A549 (cell line): ENCODE data around the gene ABCA1. TPM values are rescaled to one million over a fixed set of nuclear protein-coding genes. Genes with fewer than 3 reads are reported as not detected.

ENCODE experiments used
- ATAC-seq, 2 experiments: fragments of 200-7000 bp in 1 of 2; fragments of >200 bp in 1 of 2; cut with Nextera tagmentation in 1 of 2; cut with Tn5 transposase in 1 of 2; 3 replicates each; pipeline versions ENCODE4 v1.8.0 to v1.9.1; 2018 to 2020; ENCODE audit warnings: mild to moderate bottlenecking in 1 of 2, moderate library complexity in 1 of 2
- CTCF ChIA-PET: fragments of 300-600 bp; sonication (Branson Sonifier 250); formaldehyde crosslinking; extraction: SDS; loops from one replicate; lab custom pipeline; 2021; ENCODE audit warnings: antibody characterized with exemption, inconsistent platforms; lab: Yijun Ruan, JAX
- POLR2A ChIA-PET: fragments of 350-600 bp; formaldehyde crosslinking; extraction: SDS; loops from one replicate; lab custom pipeline; 2021; ENCODE audit warnings: antibody characterized with exemption, inconsistent platforms; lab: Yijun Ruan, JAX
- DNase-seq, 2 experiments: peaks; one replicate each; pipeline versions ENCODE4 v3.0.0 to v3.0.0-alpha.2; 2011 to 2016; ENCODE audit warnings: low read depth in 1 of 2, low spot score in 1 of 2
- FAIRE-seq: peaks from 2 replicates; lab custom pipeline; 2011; peaks lifted over from hg19 to GRCh38; lab: Jason Lieb, UNC
- H3K27ac ChIP-seq, 2 experiments: fragments of >200 bp; sonication (Bioruptor Twin); formaldehyde crosslinking; 3 replicates each; pipeline ENCODE4 v1.5.1; 2016 to 2017
- H3K4me1 ChIP-seq: fragments of >200 bp; sonication (Bioruptor Twin); formaldehyde crosslinking; 3 replicates; pipeline ENCODE4 v1.6.1; 2016
- H3K4me2 ChIP-seq: fragments of >200 bp; sonication (Bioruptor Twin); formaldehyde crosslinking; 3 replicates; pipeline ENCODE4 v1.6.1; 2016
- H3K4me3 ChIP-seq: fragments of >200 bp; sonication (Bioruptor Twin); formaldehyde crosslinking; 3 replicates; pipeline ENCODE4 v1.5.1; 2016
- H3K9me3 ChIP-seq: fragments of >200 bp; sonication (Bioruptor Twin); formaldehyde crosslinking; 3 replicates; pipeline ENCODE4 v1.6.1; 2016
- ATOH8 ChIP-seq: fragments of 250-450 bp; sonication (Bioruptor Pico); IDR thresholded peaks from 2 replicates; pipeline ENCODE4 v1.5.0; 2020; ENCODE audit warnings: low read depth, mild to moderate bottlenecking, moderate library complexity
- CBX2 ChIP-seq: fragments of 200-600 bp; sonication (generic); IDR thresholded peaks from 2 replicates; pipeline ENCODE4 v1.6.1; 2016; ENCODE audit warnings: low read depth, mild to moderate bottlenecking, borderline replicate concordance
- CEBPB ChIP-seq, 2 experiments: fragments of >200 bp in 1 of 2; sonication (Bioruptor Twin) in 1 of 2; formaldehyde crosslinking in 1 of 2; IDR thresholded peaks; 2 replicates each; pipeline ENCODE4 v1.6.1; 2012 to 2016
- CHD2 ChIP-seq: fragments of 150-350 bp; IDR thresholded peaks from 2 replicates; pipeline ENCODE4 v1.6.1; 2014; ENCODE audit warnings: low read length; ENCODE audit not compliant: partially characterized antibody
- CHD4 ChIP-seq: fragments of 200-600 bp; sonication (generic); IDR thresholded peaks from 2 replicates; pipeline ENCODE4 v1.6.1; 2016; ENCODE audit warnings: antibody characterized with exemption, mild to moderate bottlenecking, borderline replicate concordance
- ELK1 ChIP-seq: fragments of 150-350 bp; IDR thresholded peaks from 2 replicates; pipeline ENCODE4 v1.6.1; 2014; ENCODE audit warnings: low read depth, mild to moderate bottlenecking, low read length
- FOXS1 ChIP-seq: fragments of 250-450 bp; sonication (Bioruptor Pico); IDR thresholded peaks from 2 replicates; pipeline ENCODE4 v1.5.0; 2020; ENCODE audit warnings: mild to moderate bottlenecking, moderate library complexity
- HDAC2 ChIP-seq: fragments of 200-600 bp; sonication (generic); IDR thresholded peaks from 2 replicates; pipeline ENCODE4 v1.6.1; 2016
- HEYL ChIP-seq: fragments of 250-450 bp; sonication (Bioruptor Pico); IDR thresholded peaks from 2 replicates; pipeline ENCODE4 v1.8.0; 2021; ENCODE audit warnings: mild to moderate bottlenecking, moderate library complexity
- HOXB13 ChIP-seq: fragments of 250-450 bp; sonication (Bioruptor Pico); IDR thresholded peaks from 2 replicates; pipeline ENCODE4 v1.5.0; 2020; ENCODE audit warnings: low read depth, mild to moderate bottlenecking, moderate library complexity
- HOXB5 ChIP-seq: fragments of 250-450 bp; sonication (Bioruptor Pico); IDR thresholded peaks from 2 replicates; pipeline ENCODE4 v1.5.0; 2020; ENCODE audit warnings: mild to moderate bottlenecking, moderate library complexity
- KDM1A ChIP-seq: fragments of 200-600 bp; sonication (generic); IDR thresholded peaks from 2 replicates; pipeline ENCODE4 v1.6.1; 2016; ENCODE audit warnings: low read depth, mild to moderate bottlenecking
- MAFK ChIP-seq: fragments of 450-650 bp; IDR thresholded peaks from 2 replicates; pipeline ENCODE4 v1.6.1; 2014; ENCODE audit not compliant: partially characterized antibody
- MYC ChIP-seq: IDR thresholded peaks from 2 replicates; pipeline ENCODE4 v1.6.1; 2012; ENCODE audit warnings: mild to moderate bottlenecking, inconsistent platforms, low read length, improper control_type of control experiment, borderline replicate concordance
- NPAS2 ChIP-seq: fragments of 250-450 bp; sonication (Bioruptor Pico); IDR thresholded peaks from 2 replicates; pipeline ENCODE4 v1.8.0; 2022; ENCODE audit warnings: mild to moderate bottlenecking, moderate library complexity, borderline replicate concordance
- POLR2AphosphoS2 ChIP-seq: conservative IDR thresholded peaks from 2 replicates; pipeline ENCODE4 v1.6.1; 2012; ENCODE audit warnings: low read length, improper control_type of control experiment, inconsistent platforms
- REST ChIP-seq: fragments of 200-600 bp; sonication (generic); IDR thresholded peaks from 2 replicates; pipeline ENCODE4 v1.6.1; 2016; ENCODE audit warnings: antibody characterized with exemption, mild to moderate bottlenecking, moderate library complexity
- RFX5 ChIP-seq: fragments of 450-650 bp; IDR thresholded peaks from 2 replicates; pipeline ENCODE4 v1.7.1; 2014; ENCODE audit warnings: antibody characterized with exemption, mild to moderate bottlenecking, moderate library complexity
- RNF2 ChIP-seq: fragments of 200-600 bp; sonication (generic); IDR thresholded peaks from 2 replicates; pipeline ENCODE4 v1.6.1; 2016; ENCODE audit warnings: low read depth, mild to moderate bottlenecking, antibody characterized with exemption, moderate library complexity, borderline replicate concordance
- SMC3 ChIP-seq: fragments of >200 bp; sonication (Bioruptor Twin); formaldehyde crosslinking; IDR thresholded peaks from 3 replicates; pipeline ENCODE4 v1.6.1; 2018; ENCODE audit warnings: inconsistent platforms
- TFCP2L1 ChIP-seq: fragments of 250-450 bp; sonication (Bioruptor Pico); IDR thresholded peaks from 2 replicates; pipeline ENCODE4 v1.5.0; 2021; ENCODE audit warnings: mild to moderate bottlenecking
- USF2 ChIP-seq: fragments of 450-650 bp; IDR thresholded peaks from 2 replicates; pipeline ENCODE4 v1.6.1; 2014; ENCODE audit warnings: antibody characterized with exemption
- ZFP36 ChIP-seq: fragments of 450-650 bp; IDR thresholded peaks from 2 replicates; pipeline ENCODE4 v1.6.1; 2014; ENCODE audit warnings: borderline replicate concordance; ENCODE audit not compliant: partially characterized antibody
- ZSCAN20 ChIP-seq: fragments of 250-450 bp; sonication (Bioruptor Pico); IDR thresholded peaks from 2 replicates; pipeline ENCODE4 v1.8.0; 2022; ENCODE audit warnings: mild to moderate bottlenecking, moderate library complexity
- WGBS: methylation state at CpG from one replicate; pipeline ENCODE4 v1.1.6; 2017; ENCODE audit errors: missing lambda C conversion rate; 5-methylcytosine and 5-hydroxymethylcytosine counted together
- polyA plus RNA-seq, 4 experiments: library from polyadenylated mRNA; depleted of rRNA in 3 of 4; stranded (reverse); fragments of >200 nt; fragmentation: RNase III in 1 of 4; extraction: RNeasy Plus Mini Kit Qiagen cat#74134 plus additional on column Dnase treatment in 1 of 4; gene quantifications; 2 replicates in 3 of 4; 3 replicates in 1 of 4; pipeline ENCODE4 v1.2.3, GENCODE V29; 2011 to 2017
- TF ChIP-seq, protein P1 (sequence below): IDR thresholded peaks from 2 replicates; pipeline ENCODE4 v1.6.1; 2012
- TF ChIP-seq, protein P2 (sequence below): fragments of >200 bp; sonication (Bioruptor Twin); formaldehyde crosslinking; IDR thresholded peaks from 3 replicates; pipeline ENCODE4 v1.6.1; 2016

ABCA1 gene
- polyA plus RNA-seq, 2 of the 4 experiments (the other 2 are of a cell fraction), result 3.6 to 12.0 TPM

DNA sequence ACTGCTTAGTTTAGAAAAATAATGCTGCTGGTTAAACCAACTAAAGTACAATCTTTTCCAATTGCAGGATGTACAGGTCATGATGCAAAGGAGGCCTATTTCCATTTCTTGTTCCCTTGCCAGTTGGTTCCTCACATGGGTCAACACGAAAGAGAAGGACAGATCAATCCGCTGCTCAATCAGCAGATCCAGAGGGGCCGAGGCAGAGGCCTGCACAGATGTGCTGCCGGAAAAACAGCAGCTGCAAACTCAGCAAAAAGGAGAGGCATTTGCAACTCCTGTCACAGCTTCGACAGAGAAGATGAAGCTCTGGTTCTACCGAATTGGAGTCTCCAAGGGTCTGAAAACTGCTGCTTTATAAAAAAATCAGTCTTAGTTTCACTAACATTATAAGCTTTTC, 94.3 kb downstream of the ABCA1 start:
- ATAC-seq (no peak), DNase-seq (no peak), FAIRE-seq (no peak)
- Histone ChIP-seq H3K4me2 (no peak overlapping the region), H3K9me3 (no peaks in the 10 kb centered on the region), H3K27ac (no peak overlapping the region), H3K4me1 (0 out of 3 replicates have a peak, but pooled peaks cover 7% of the 10 kb centered on the region), H3K4me3 (no peak overlapping the region)
- ChIA-PET CTCF (interaction anchor here (1.1 kb wide), 1 partner anchor 12 kb away, joined by 3 read pairs; no protein-coding TSS in a partner anchor), POLR2A (no interaction called here)
- 79% methylated on average over 6 of the region's 6 CpGs for WGBS
- TF ChIP-seq MAFK (peak; percentile 47), HDAC2 (no peak)

DNA sequence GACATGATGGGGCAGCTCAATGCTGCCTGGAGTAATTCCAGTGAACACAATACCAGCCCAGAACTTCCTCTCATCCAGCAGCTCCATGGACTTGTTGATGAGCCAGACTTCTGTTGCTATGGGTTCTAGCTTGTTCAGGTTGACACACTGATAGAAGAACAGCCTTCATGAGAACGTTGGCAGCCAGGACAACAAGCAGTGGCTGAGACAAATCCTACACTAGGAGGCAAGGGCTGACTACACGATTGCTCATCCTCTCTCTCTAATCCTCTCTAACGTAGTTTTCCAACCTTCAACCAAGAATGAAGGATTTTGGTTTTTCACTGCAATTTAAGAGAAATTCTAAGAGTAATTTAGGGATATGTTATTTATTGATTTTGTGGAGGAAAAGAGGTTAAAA, 96.3 kb downstream of the ABCA1 start:
- no peak for FAIRE-seq
- ATAC-seq, result no peak
- Histone ChIP-seq H3K4me3 (no peak overlapping the region), H3K4me1 (0 out of 3 replicates have a peak, but pooled peaks cover 7% of the 10 kb centered on the region), H3K9me3 (no peaks in the 10 kb centered on the region), H3K27ac (no peak overlapping the region), H3K4me2 (no peak overlapping the region)
- 61% methylated on average over 3 of the region's 3 CpGs for WGBS
- peak in 1 of 2 experiments; percentile 4 for DNase-seq
- ChIA-PET CTCF (no interaction called here), POLR2A (no interaction called here)
- TF ChIP-seq ZFP36, result no peak
- no peak for TF ChIP-seq HOXB13 (CRISPR knock-in tag)
- TF ChIP-seq KDM1A, result no peak
- no peak for TF ChIP-seq USF2
- TF ChIP-seq, protein P1, sequence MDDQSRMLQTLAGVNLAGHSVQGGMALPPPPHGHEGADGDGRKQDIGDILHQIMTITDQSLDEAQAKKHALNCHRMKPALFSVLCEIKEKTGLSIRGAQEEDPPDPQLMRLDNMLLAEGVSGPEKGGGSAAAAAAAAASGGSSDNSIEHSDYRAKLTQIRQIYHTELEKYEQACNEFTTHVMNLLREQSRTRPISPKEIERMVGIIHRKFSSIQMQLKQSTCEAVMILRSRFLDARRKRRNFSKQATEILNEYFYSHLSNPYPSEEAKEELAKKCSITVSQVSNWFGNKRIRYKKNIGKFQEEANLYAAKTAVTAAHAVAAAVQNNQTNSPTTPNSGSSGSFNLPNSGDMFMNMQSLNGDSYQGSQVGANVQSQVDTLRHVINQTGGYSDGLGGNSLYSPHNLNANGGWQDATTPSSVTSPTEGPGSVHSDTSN, result no peak
- no peak for TF ChIP-seq ELK1
- TF ChIP-seq CEBPB (IDR thresholded peaks at IDR 0.05), result no peak
- no peak for TF ChIP-seq CHD2
- no peak for TF ChIP-seq CBX2
- no peak for TF ChIP-seq NPAS2 (CRISPR knock-in tag)
- no peak for TF ChIP-seq HEYL (CRISPR knock-in tag)
- no peak for TF ChIP-seq HOXB5 (CRISPR knock-in tag)

DNA sequence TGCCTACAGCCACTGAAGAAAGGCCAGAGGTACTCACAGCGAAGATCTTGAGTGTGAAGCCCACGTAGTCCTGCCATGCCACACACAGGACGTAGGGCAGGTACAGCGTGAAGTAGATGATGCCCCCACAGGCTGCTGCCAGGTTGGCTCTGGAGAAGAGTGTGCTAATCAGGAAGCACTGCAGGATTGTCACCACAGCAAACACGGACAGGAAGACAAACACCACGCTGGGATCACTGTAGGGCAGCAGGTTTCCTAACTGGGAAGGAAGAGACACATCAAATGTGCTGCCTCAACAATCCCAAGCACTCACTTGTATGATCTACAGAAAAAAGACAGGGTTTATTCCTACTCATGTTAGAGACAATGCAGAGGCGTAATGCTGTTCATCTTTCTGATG, 101.0 kb downstream of the ABCA1 start:
- POLR2A ChIA-PET, result no interaction called here
- FAIRE-seq (no peak), DNase-seq (no peak), ATAC-seq (no peak)
- WGBS, result 82% methylated on average over 7 of the region's 7 CpGs
- Histone ChIP-seq H3K4me2 (no peak overlapping the region), H3K9me3 (no peaks in the 10 kb centered on the region), H3K27ac (no peak overlapping the region), H3K4me3 (no peak overlapping the region), H3K4me1 (0 out of 3 replicates have a peak, but pooled peaks cover 7% of the 10 kb centered on the region)
- CTCF ChIA-PET, result no interaction called here
- TF ChIP-seq FOXS1 (CRISPR knock-in tag) (no peak), ZSCAN20 (no peak), CHD4 (no peak), RFX5 (no peak), REST (no peak), ZFP36 (no peak), MAFK (no peak), MYC (no peak), ATOH8 (no peak), POLR2AphosphoS2 (no peak), TFCP2L1 (CRISPR knock-in tag) (no peak), RNF2 (no peak), KDM1A (no peak), SMC3 (no peak)
- TF ChIP-seq, protein P2, sequence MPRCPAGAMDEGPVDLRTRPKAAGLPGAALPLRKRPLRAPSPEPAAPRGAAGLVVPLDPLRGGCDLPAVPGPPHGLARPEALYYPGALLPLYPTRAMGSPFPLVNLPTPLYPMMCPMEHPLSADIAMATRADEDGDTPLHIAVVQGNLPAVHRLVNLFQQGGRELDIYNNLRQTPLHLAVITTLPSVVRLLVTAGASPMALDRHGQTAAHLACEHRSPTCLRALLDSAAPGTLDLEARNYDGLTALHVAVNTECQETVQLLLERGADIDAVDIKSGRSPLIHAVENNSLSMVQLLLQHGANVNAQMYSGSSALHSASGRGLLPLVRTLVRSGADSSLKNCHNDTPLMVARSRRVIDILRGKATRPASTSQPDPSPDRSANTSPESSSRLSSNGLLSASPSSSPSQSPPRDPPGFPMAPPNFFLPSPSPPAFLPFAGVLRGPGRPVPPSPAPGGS, result no peak
